GM13976 (cell line): ENCODE data around the gene FOXN3.
A peak's percentile ranks its signal among the peaks of the same experiment; 100 is the strongest.

Experiments used
- DNase-seq: peaks from one replicate; pipeline ENCODE4 v3.0.0; 2012; ENCODE audit warnings: low spot score
- CTCF ChIP-seq: IDR thresholded peaks from 2 replicates; pipeline ENCODE4 v1.5.1; 2012; ENCODE audit warnings: borderline replicate concordance, mild to moderate bottlenecking; ENCODE audit not compliant: insufficient read depth; ENCODE audit errors: extremely low read depth, missing control alignments, control extremely low read depth
- in situ Hi-C: fragments of 300-500 bp; cut with MboI; formaldehyde crosslinking; loops from one replicate; pipeline ENCODE4 v1.12.0; 2022; ENCODE audit warnings: low sequenced_read_pairs, mixed read lengths, inconsistent platforms; ENCODE audit not compliant: unreplicated experiment

The FOXN3 gene

GRCh38 chr14:89382901-89383845 lies 33.9 kb downstream of the FOXN3 start:
- in situ Hi-C loops, result no loop called here
- TF ChIP-seq CTCF, result no peak
- no peak for DNase-seq

- DNase-seq, result no peak
- in situ Hi-C loops, result no loop called here
- TF ChIP-seq CTCF, result no peak
Observed at GRCh38 chr14:89382487-89382886, 34.5 kb downstream of the FOXN3 start.

- no peak for TF ChIP-seq CTCF
- DNase-seq, result no peak
- in situ Hi-C loops, result no loop called here
Observed at GRCh38 chr14:89379891-89380820, 36.9 kb downstream of the FOXN3 start.

- in situ Hi-C loops, result no loop called here
- no peak for TF ChIP-seq CTCF
- DNase-seq, result no peak
Observed at GRCh38 chr14:89379006-89379405, 38.0 kb downstream of the FOXN3 start.

- DNase-seq, result peak; percentile 61
- in situ Hi-C loops, result no loop called here
- no peak for TF ChIP-seq CTCF
Observed at GRCh38 chr14:89378119-89378518, 38.9 kb downstream of the FOXN3 start.

GRCh38 chr14:89377544-89377943 lies 39.5 kb downstream of the FOXN3 start:
- in situ Hi-C loops, result no loop called here
- DNase-seq, result no peak
- no peak for TF ChIP-seq CTCF
